HepG2 (cell line): ENCODE measurements around the gene ADD2. TPM values are rescaled to one million over a fixed set of nuclear protein-coding genes. Genes with fewer than 3 reads are reported as not detected.

Experiments
- ATAC-seq: fragments of 200-7000 bp; cut with Tn5 transposase; 3 replicates; pipeline ENCODE4 v1.9.1; 2020; ENCODE audit warnings: mild to moderate bottlenecking, moderate library complexity
- BruUV-seq: library from RNA; stranded (reverse); fragments of 400-500 nt; replicated peaks from 2 replicates; lab custom pipeline; 2021; lab: Mats Ljungman, UMichigan
- CTCF ChIA-PET: fragments of 300-600 bp; formaldehyde crosslinking; extraction: SDS; loops from one replicate; lab custom pipeline; 2021; ENCODE audit warnings: low total read pairs, inconsistent platforms, low intra/inter-chr PET ratio; lab: Yijun Ruan, JAX
- POLR2A ChIA-PET: fragments of 350-600 bp; sonication (Branson Sonifier 250); formaldehyde crosslinking; loops from one replicate; lab custom pipeline; 2020; ENCODE audit warnings: antibody characterized with exemption, inconsistent platforms; lab: Yijun Ruan, JAX
- DNase-seq: peaks from one replicate; pipeline ENCODE4 v3.0.0-alpha.2; 2015; ENCODE audit warnings: low spot score
- FAIRE-seq: peaks from 3 replicates; lab custom pipeline; 2011; peaks lifted over from hg19 to GRCh38; lab: Jason Lieb, UNC
- H2AFZ ChIP-seq: one replicate; pipeline ENCODE4 v1.6.1; 2011; ENCODE audit warnings: low read length, inconsistent platforms
- H3K27ac ChIP-seq: fragments of 300-600 bp; 3 replicates; pipeline ENCODE4 v1.8.0; 2011; ENCODE audit warnings: mixed run types, mild to moderate bottlenecking, mixed read lengths, low read length, inconsistent platforms; ENCODE audit not compliant: insufficient read depth; ENCODE audit errors: extremely low read length
- H3K27me3 ChIP-seq, 2 experiments: fragments of 200-600 bp in 1 of 2; 2 replicates in 1 of 2; 3 replicates in 1 of 2; pipeline versions ENCODE4 v1.6.0 to v1.8.0; 2011; ENCODE audit warnings: low read length in 2 of 2, mild to moderate bottlenecking in 2 of 2, moderate library complexity in 2 of 2, inconsistent platforms in 1 of 2; ENCODE audit not compliant: insufficient read depth in 2 of 2, control insufficient read depth in 1 of 2
- H3K36me3 ChIP-seq, 2 experiments: fragments of 200-600 bp in 1 of 2; replicated peaks in 1 of 2; 2 replicates in 1 of 2; 3 replicates in 1 of 2; pipeline versions ENCODE4 v1.5.1 to v1.8.0; 2011; ENCODE audit warnings: low read length in 2 of 2, inconsistent platforms in 1 of 2; ENCODE audit not compliant: insufficient read depth in 2 of 2, control insufficient read depth in 1 of 2
- H3K4me1 ChIP-seq: 2 replicates; pipeline ENCODE4 v1.5.1; 2012; ENCODE audit warnings: low read length, inconsistent platforms; ENCODE audit not compliant: insufficient read depth
- H3K4me2 ChIP-seq: 2 replicates; pipeline ENCODE4 v1.6.0; 2011; ENCODE audit warnings: low read depth, low read length, inconsistent platforms
- H3K4me3 ChIP-seq, 3 experiments: fragments of 200-600 bp in 1 of 3; sonication (generic), shearing (Covaris generic) in 1 of 3; replicated peaks in 1 of 3; 2 replicates each; pipeline ENCODE4 v1.5.1; 2011 to 2016; ENCODE audit warnings: low read length in 3 of 3, inconsistent platforms in 2 of 3, low read depth in 2 of 3, mild to moderate bottlenecking in 2 of 3, control low read depth in 1 of 3, mixed read lengths in 1 of 3; ENCODE audit not compliant: insufficient read depth in 1 of 3
- H3K79me2 ChIP-seq: one replicate; pipeline ENCODE4 v1.6.1; 2011; ENCODE audit warnings: low read length, inconsistent platforms; ENCODE audit not compliant: insufficient read depth
- H3K9ac ChIP-seq: 2 replicates; pipeline ENCODE4 v1.6.0; 2011; ENCODE audit warnings: mild to moderate bottlenecking, low read depth, low read length, inconsistent platforms; ENCODE audit not compliant: insufficient read depth
- H3K9me3 ChIP-seq: 2 replicates; pipeline ENCODE4 v1.5.1; 2012; ENCODE audit warnings: mild to moderate bottlenecking, low read length
- H4K20me1 ChIP-seq: 2 replicates; pipeline ENCODE4 v1.6.0; 2011; ENCODE audit warnings: inconsistent platforms, mild to moderate bottlenecking, low read length, moderate library complexity; ENCODE audit not compliant: insufficient read depth
- HOXA7 ChIP-seq: sonication (generic); formaldehyde crosslinking; IDR thresholded peaks from 2 replicates; pipeline ENCODE4 v1.8.1; 2022; ENCODE audit warnings: mild to moderate bottlenecking, missing genetic modification reagents, moderate library complexity
- HOXD1 ChIP-seq: sonication (generic); formaldehyde crosslinking; IDR thresholded peaks from 2 replicates; pipeline ENCODE4 v1.5.0; 2020; ENCODE audit warnings: missing genetic modification reagents
- MLX ChIP-seq: IDR thresholded peaks from 2 replicates; pipeline ENCODE4 v1.6.1; 2016
- NFIB ChIP-seq: sonication (generic); formaldehyde crosslinking; IDR thresholded peaks from 2 replicates; pipeline ENCODE4 v1.9.0; 2021; ENCODE audit warnings: missing genetic modification reagents, mild to moderate bottlenecking, borderline replicate concordance
- PAF1 ChIP-seq: IDR thresholded peaks from 2 replicates; pipeline ENCODE4 v1.6.1; 2016; ENCODE audit warnings: missing genetic modification reagents, missing compliant biosample characterization
- SMAD9 ChIP-seq: sonication (generic); formaldehyde crosslinking; IDR thresholded peaks from 2 replicates; pipeline ENCODE4 v1.5.1; 2020; ENCODE audit warnings: mild to moderate bottlenecking, missing genetic modification reagents
- SOX6 ChIP-seq, 2 experiments: fragments of 450-650 bp in 1 of 2; sonication (generic) in 1 of 2; formaldehyde crosslinking in 1 of 2; IDR thresholded peaks; 2 replicates each; pipeline versions ENCODE4 v1.4.0 to v1.6.1; 2017 to 2020; ENCODE audit warnings: antibody characterized with exemption in 1 of 2, mild to moderate bottlenecking in 1 of 2, missing genetic modification reagents in 1 of 2
- TERF1 ChIP-seq: sonication (generic); formaldehyde crosslinking; IDR thresholded peaks from 2 replicates; pipeline ENCODE4 v1.8.0; 2022; ENCODE audit warnings: mild to moderate bottlenecking, missing genetic modification reagents, moderate library complexity
- ZNF230 ChIP-seq: sonication (generic); formaldehyde crosslinking; IDR thresholded peaks from 2 replicates; pipeline ENCODE4 v1.4.0; 2020; ENCODE audit warnings: mild to moderate bottlenecking, missing genetic modification reagents
- ZNF251 ChIP-seq: sonication (generic); formaldehyde crosslinking; IDR thresholded peaks from 2 replicates; pipeline ENCODE4 v1.9.0; 2021; ENCODE audit warnings: mild to moderate bottlenecking, missing genetic modification reagents
- ZNF274 ChIP-seq: sonication (generic); formaldehyde crosslinking; IDR thresholded peaks from 2 replicates; pipeline ENCODE4 v1.5.1; 2020; ENCODE audit warnings: mild to moderate bottlenecking, missing genetic modification reagents
- ZNF468 ChIP-seq: sonication (generic); formaldehyde crosslinking; IDR thresholded peaks from 2 replicates; pipeline ENCODE4 v1.8.0; 2022; ENCODE audit warnings: mild to moderate bottlenecking, moderate library complexity, missing genetic modification reagents
- ZNF570 ChIP-seq: sonication (generic); formaldehyde crosslinking; IDR thresholded peaks from 2 replicates; pipeline ENCODE4 v1.4.0; 2020; ENCODE audit warnings: mild to moderate bottlenecking, missing genetic modification reagents, borderline replicate concordance
- WGBS: methylation state at CpG from one replicate; pipeline ENCODE4 v1.1.6; 2017; ENCODE audit warnings: low lambda C conversion rate; 5-methylcytosine and 5-hydroxymethylcytosine counted together
- in situ Hi-C: cut with HindIII; loops from 2 replicates; pipeline ENCODE4 v1.10.0; 2017; ENCODE audit warnings: low pct_unique_long_range_greater_than_20kb; ENCODE audit not compliant: extremely low pct_ligation_motif_present
- intact Hi-C: fragments of 100-400 bp; cut with micrococcal nuclease; formaldehyde crosslinking; loops from one replicate; pipeline ENCODE4 v1.10.0; 2022; ENCODE audit not compliant: unreplicated experiment
- polyA plus RNA-seq, 8 experiments: library from polyadenylated mRNA; depleted of rRNA in 3 of 8; stranded (reverse) in 7 of 8; unstranded in 1 of 8; fragments of >200 nt; fragmentation: Illumina TruSeq in 4 of 8; extraction: Trizol in 4 of 8; gene quantifications; 2 replicates each; pipeline versions ENCODE4 v1.2.1 to v1.2.3, GENCODE V29; 2011 to 2016; ENCODE audit warnings: low read depth in 4 of 8, missing spikeins in 1 of 8, mixed read lengths in 1 of 8; ENCODE audit not compliant: insufficient read depth in 1 of 8
- total RNA-seq, 5 experiments: library from RNA; depleted of rRNA; stranded (reverse); fragments of >200 nt; fragmentation: Illumina TruSeq; extraction: Trizol; gene quantifications; 2 replicates each; pipeline ENCODE4 v1.2.3, GENCODE V29; 2016; ENCODE audit warnings: low read depth in 1 of 5

The ADD2 gene
- total and polyA plus RNA-seq, 2 of the 13 experiments (the other 11 are each of a cell fraction or from before 2014, with no cell fraction given), result 0.05 to 0.13 TPM

GRCh38 chr2:70716951-70717350, 51.0 kb downstream of the ADD2 start:
- Histone ChIP-seq H3K79me2 (no peaks in the 10 kb centered on the region), H3K4me2 (no peak overlapping the region), H3K9ac (no peak overlapping the region), H4K20me1 (no peaks in the 10 kb centered on the region), H2AFZ (no peak overlapping the region), H3K9me3 (no peaks in the 10 kb centered on the region), H3K36me3 (no peaks in the 10 kb centered on the region), H3K27me3 (peaks cover 2 to 27% of the 10 kb centered on the region in 2 experiments; a peak in 3 of 5 replicates), H3K4me3 (no peak overlapping the region), H3K4me1 (0 out of 2 replicates have a peak, but pooled peaks cover 6% of the 10 kb centered on the region), H3K27ac (no peak overlapping the region)
- FAIRE-seq (no peak), ATAC-seq (no peak), DNase-seq (no peak)
- in situ Hi-C loops (no loop called here), intact Hi-C loops (no loop called here)
- TF ChIP-seq SOX6 (IDR thresholded peaks at IDR 0.05) (no peak), SOX6 (CRISPR knock-in tag; IDR thresholded peaks at IDR 0.05) (no peak), ZNF230 (CRISPR knock-in tag) (no peak), HOXD1 (CRISPR knock-in tag) (no peak), ZNF251 (no peak), MLX (CRISPR knock-in tag) (no peak), ZNF468 (CRISPR knock-in tag) (no peak), ZNF274 (CRISPR knock-in tag) (no peak), PAF1 (CRISPR knock-in tag) (no peak)
- ChIA-PET POLR2A (no interaction called here), CTCF (no interaction called here)
- WGBS, result 7% methylated on average over 3 of the region's 3 CpGs
- BruUV-seq, result no TSS peak

- Histone ChIP-seq H2AFZ (no peak overlapping the region), H3K9me3 (no peaks in the 10 kb centered on the region), H3K27me3 (peaks cover 2 to 27% of the 10 kb centered on the region in 2 experiments; a peak in 3 of 5 replicates), H3K4me2 (no peak overlapping the region), H3K4me3 (no peak overlapping the region), H3K4me1 (0 out of 2 replicates have a peak, but pooled peaks cover 6% of the 10 kb centered on the region), H3K79me2 (no peaks in the 10 kb centered on the region), H3K27ac (no peak overlapping the region), H3K36me3 (no peaks in the 10 kb centered on the region), H3K9ac (no peak overlapping the region), H4K20me1 (no peaks in the 10 kb centered on the region)
- TF ChIP-seq ZNF570 (CRISPR knock-in tag) (no peak), TERF1 (no peak), NFIB (CRISPR knock-in tag) (no peak), HOXA7 (CRISPR knock-in tag) (no peak), SMAD9 (CRISPR knock-in tag) (no peak)
- WGBS, result 31% methylated on average over 7 of the region's 7 CpGs
- BruUV-seq, result no TSS peak
- intact Hi-C loops, result no loop called here
- no peak for FAIRE-seq
- ChIA-PET CTCF (no interaction called here), POLR2A (no interaction called here)
- no peak for DNase-seq
- ATAC-seq, result no peak
- in situ Hi-C loops, result no loop called here
Observed at GRCh38 chr2:70716131-70716743, 51.8 kb downstream of the ADD2 start.
